GM10847 (cell line): ENCODE measurements around the gene EPHA8.

Experiments
- POLR2A ChIP-seq: IDR thresholded peaks from 2 replicates; pipeline ENCODE4 v1.6.1; 2011; ENCODE audit not compliant: insufficient read length; ENCODE audit errors: extremely low read depth

The EPHA8 gene

DNA sequence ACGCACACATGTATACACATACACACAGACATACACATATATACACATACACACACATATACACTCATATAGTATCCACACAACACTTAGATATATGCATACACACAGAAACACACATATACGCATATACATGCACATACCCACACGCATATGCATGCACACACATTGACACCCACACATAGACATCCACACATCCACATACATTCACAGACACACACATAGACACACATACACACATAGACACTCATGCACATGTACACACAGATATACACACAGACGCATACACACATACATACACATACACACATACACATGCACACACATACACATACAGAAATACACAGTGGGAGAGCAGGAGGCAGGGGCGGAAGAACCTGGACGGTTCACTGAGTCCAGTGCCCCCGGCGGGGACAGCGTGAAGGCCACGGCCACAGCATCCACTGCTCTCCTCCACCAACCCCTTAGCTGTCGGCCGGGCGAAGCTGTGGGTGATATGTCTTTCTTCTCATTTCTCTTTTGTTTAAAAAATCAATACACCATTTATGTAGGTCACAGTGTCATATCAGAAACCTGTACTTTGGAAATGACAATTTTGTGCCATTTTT lies 86.9 kb downstream of the EPHA8 start:
- TF ChIP-seq POLR2A: no peak

- TF ChIP-seq POLR2A: no peak
Measured at GRCh38 chr1:22651941-22652856, 88.9 kb downstream of the EPHA8 start.

- TF ChIP-seq POLR2A: no peak
Measured at GRCh38 chr1:22652881-22653316, 89.6 kb downstream of the EPHA8 start, which contains the start of gene C1QB. Gene C1QB, plus strand, starts transcription at chr1:22653236. Its CDS starts 6,227 bp downstream, at chr1:22659463.
